K562 (cell line): ENCODE data around the gene PTH2. TPM values are rescaled to one million over a fixed set of nuclear protein-coding genes. Genes with fewer than 3 reads are reported as not detected.

Source experiments
- DACH1 ChIP-seq: fragments of 450-650 bp; IDR thresholded peaks from 2 replicates; pipeline ENCODE4 v1.6.1; 2018; ENCODE audit not compliant: partially characterized antibody
- EP300 ChIP-seq: IDR thresholded peaks from 2 replicates; pipeline ENCODE4 v1.6.1; 2012; ENCODE audit warnings: low read length, improper control_type of control experiment
- ESRRB ChIP-seq: fragments of 250-450 bp; sonication (Bioruptor Pico); IDR thresholded peaks from 2 replicates; pipeline ENCODE4 v1.5.0; 2020; ENCODE audit warnings: mild to moderate bottlenecking, moderate library complexity, borderline replicate concordance
- FOXJ2 ChIP-seq: fragments of 200-800 bp; sonication (Bioruptor generic); IDR thresholded peaks from 2 replicates; pipeline ENCODE4 v1.6.1; 2016; ENCODE audit warnings: missing genetic modification characterization, missing compliant biosample characterization
- MIER1 ChIP-seq: fragments of 450-650 bp; IDR thresholded peaks from 2 replicates; pipeline ENCODE4 v1.6.1; 2016; ENCODE audit warnings: antibody characterized with exemption, mild to moderate bottlenecking, low read depth
- MTF1 ChIP-seq: fragments of 250-450 bp; sonication (Bioruptor Pico); IDR thresholded peaks from 2 replicates; pipeline ENCODE4 v1.9.0; 2021; ENCODE audit warnings: moderate library complexity, mild to moderate bottlenecking, inconsistent platforms, borderline replicate concordance
- PHB2 ChIP-seq: fragments of 450-650 bp; IDR thresholded peaks from 2 replicates; pipeline ENCODE4 v1.6.1; 2017; ENCODE audit warnings: low read depth
- PHF20 ChIP-seq: fragments of 450-650 bp; IDR thresholded peaks from 2 replicates; pipeline ENCODE4 v1.6.1; 2018; ENCODE audit not compliant: partially characterized antibody
- POLR2B ChIP-seq: fragments of 450-650 bp; IDR thresholded peaks from 2 replicates; pipeline ENCODE4 v1.6.1; 2018; ENCODE audit warnings: low read depth; ENCODE audit not compliant: partially characterized antibody
- POLR3A ChIP-seq: IDR thresholded peaks from 2 replicates; pipeline ENCODE4 v1.6.1; 2011; ENCODE audit warnings: borderline replicate concordance, mild to moderate bottlenecking, moderate library complexity; ENCODE audit not compliant: insufficient read length, insufficient read depth; ENCODE audit errors: extremely low read depth
- RBM14 ChIP-seq: fragments of 200-400 bp; formaldehyde crosslinking; IDR thresholded peaks from 2 replicates; pipeline ENCODE4 v1.6.1; 2018; ENCODE audit warnings: low read depth, mild to moderate bottlenecking, low read length, moderate library complexity, borderline replicate concordance; ENCODE audit not compliant: insufficient read depth
- SETDB1 ChIP-seq: IDR thresholded peaks from one replicate; pipeline ENCODE4 v1.6.1; 2012; ENCODE audit warnings: low read length, control low read depth, inconsistent platforms
- TAL1 ChIP-seq: fragments of 450-650 bp; IDR thresholded peaks from 2 replicates; pipeline ENCODE4 v1.6.1; 2016; ENCODE audit warnings: mild to moderate bottlenecking
- XRCC5 ChIP-seq: fragments of 200-400 bp; formaldehyde crosslinking; IDR thresholded peaks from 2 replicates; pipeline ENCODE4 v1.6.1; 2017; ENCODE audit warnings: low read depth, mild to moderate bottlenecking, low read length
- ZBTB7A ChIP-seq: IDR thresholded peaks from 2 replicates; pipeline ENCODE4 v1.6.1; 2011; ENCODE audit warnings: low read depth, mild to moderate bottlenecking, low read length, moderate library complexity, borderline replicate concordance; ENCODE audit not compliant: control insufficient read depth
- ZKSCAN3 ChIP-seq: fragments of 250-450 bp; sonication (Bioruptor Pico); IDR thresholded peaks from 2 replicates; pipeline ENCODE4 v1.4.0; 2020
- ZNF3 ChIP-seq: fragments of 250-450 bp; sonication (Bioruptor Pico); IDR thresholded peaks from 2 replicates; pipeline ENCODE4 v1.5.0; 2021; ENCODE audit warnings: mild to moderate bottlenecking, moderate library complexity
- polyA plus RNA-seq, 8 experiments: library from polyadenylated mRNA; depleted of rRNA in 4 of 8; stranded (reverse) in 5 of 8; unstranded in 3 of 8; fragments of >200 nt; fragmentation: Nextera tagmentation in 2 of 8; fragmentation: Illumina TruSeq in 1 of 8; extraction: Ambion mirVana in 2 of 8; extraction: Trizol in 1 of 8; gene quantifications; 2 replicates each; pipeline versions ENCODE4 v1.2.1 to v1.2.3, GENCODE V29; 2011 to 2014; ENCODE audit warnings: inconsistent platforms in 1 of 8, missing spikeins in 1 of 8
- total RNA-seq, 7 experiments: library from RNA; depleted of rRNA in 6 of 7; stranded (reverse); fragments of >200 nt in 6 of 7; fragmentation: Illumina TruSeq in 2 of 7; extraction: Trizol in 2 of 7; gene quantifications; 2 replicates each; pipeline versions ENCODE4 v1.2.1 to v1.2.3, GENCODE V29; 2011 to 2021; ENCODE audit warnings: low replicate concordance in 1 of 7
- TF ChIP-seq, protein P1 (sequence below): fragments of 450-650 bp; formaldehyde crosslinking; IDR thresholded peaks from 2 replicates; pipeline ENCODE4 v1.4.0; 2020; ENCODE audit warnings: mild to moderate bottlenecking, moderate library complexity
- TF ChIP-seq, protein P2 (sequence below): fragments of 250-450 bp; sonication (Bioruptor Pico); IDR thresholded peaks from 2 replicates; pipeline ENCODE4 v1.8.0; 2021; ENCODE audit warnings: moderate library complexity, mild to moderate bottlenecking, inconsistent platforms
- TF ChIP-seq, protein P3 (sequence below): IDR thresholded peaks from 3 replicates; pipeline ENCODE4 v1.6.1; 2011; ENCODE audit warnings: borderline replicate concordance, mild to moderate bottlenecking, moderate library complexity; ENCODE audit not compliant: insufficient read length; ENCODE audit errors: extremely low read depth
- TF ChIP-seq, protein P4 (sequence below): sonication (generic); formaldehyde crosslinking; IDR thresholded peaks from 2 replicates; pipeline ENCODE4 v1.9.0; 2022; ENCODE audit warnings: mild to moderate bottlenecking, missing genetic modification reagents
- TF ChIP-seq, protein P5 (sequence below), 2 experiments: fragments of 450-650 bp; IDR thresholded peaks; 2 replicates each; pipeline ENCODE4 v1.6.1; 2016

The PTH2 gene
- total and polyA plus RNA-seq, 9 of the 15 experiments (the other 6 are each of a cell fraction or from before 2014, with no cell fraction given): 1.3 TPM; not detected in 8

DNA sequence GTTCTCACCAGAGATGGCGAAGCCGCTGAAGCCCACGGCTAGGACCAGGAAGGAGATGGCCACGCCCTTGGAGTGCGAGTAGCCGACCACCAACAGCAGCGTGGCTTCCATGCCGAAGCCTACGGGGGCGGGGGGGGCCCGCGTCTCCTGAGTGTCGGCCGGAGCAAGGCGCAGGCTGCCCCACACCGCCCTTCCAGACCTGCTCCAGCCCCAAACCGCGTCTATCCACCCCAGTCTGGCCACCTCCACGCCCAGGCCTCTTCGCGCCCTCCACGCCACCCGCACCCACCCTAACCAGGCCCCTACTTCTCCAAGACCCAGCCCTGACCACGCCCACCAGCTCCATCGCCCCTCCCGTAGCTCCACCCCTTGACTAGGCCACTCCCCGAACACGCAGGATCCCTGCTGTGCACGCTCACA, 8.1 kb upstream of the PTH2 start (continued):
- no peak for TF ChIP-seq ESRRB (CRISPR knock-in tag)
- no peak for TF ChIP-seq EP300
- TF ChIP-seq, protein P1, sequence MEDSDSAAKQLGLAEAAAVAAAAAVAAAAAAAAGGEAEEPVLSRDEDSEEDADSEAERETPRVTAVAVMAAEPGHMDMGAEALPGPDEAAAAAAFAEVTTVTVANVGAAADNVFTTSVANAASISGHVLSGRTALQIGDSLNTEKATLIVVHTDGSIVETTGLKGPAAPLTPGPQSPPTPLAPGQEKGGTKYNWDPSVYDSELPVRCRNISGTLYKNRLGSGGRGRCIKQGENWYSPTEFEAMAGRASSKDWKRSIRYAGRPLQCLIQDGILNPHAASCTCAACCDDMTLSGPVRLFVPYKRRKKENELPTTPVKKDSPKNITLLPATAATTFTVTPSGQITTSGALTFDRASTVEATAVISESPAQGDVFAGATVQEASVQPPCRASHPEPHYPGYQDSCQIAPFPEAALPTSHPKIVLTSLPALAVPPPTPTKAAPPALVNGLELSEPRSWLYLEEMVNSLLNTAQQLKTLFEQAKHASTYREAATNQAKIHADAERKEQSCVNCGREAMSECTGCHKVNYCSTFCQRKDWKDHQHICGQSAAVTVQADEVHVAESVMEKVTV (CRISPR knock-in tag): no peak
- TF ChIP-seq FOXJ2 (tag): no peak
- TF ChIP-seq ZKSCAN3 (CRISPR knock-in tag): no peak
- TF ChIP-seq, protein P2, sequence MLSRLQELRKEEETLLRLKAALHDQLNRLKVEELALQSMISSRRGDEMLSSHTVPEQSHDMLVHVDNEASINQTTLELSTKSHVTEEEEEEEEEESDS (CRISPR knock-in tag): no peak
- TF ChIP-seq RBM14: no peak
- no peak for TF ChIP-seq ZNF3 (CRISPR knock-in tag)
- TF ChIP-seq MTF1 (CRISPR knock-in tag): no peak
- TF ChIP-seq POLR2B: peak; percentile 63
- no peak for TF ChIP-seq XRCC5
- TF ChIP-seq DACH1: no peak
- TF ChIP-seq MIER1: no peak
- no peak for TF ChIP-seq PHB2
- TF ChIP-seq, protein P3, sequence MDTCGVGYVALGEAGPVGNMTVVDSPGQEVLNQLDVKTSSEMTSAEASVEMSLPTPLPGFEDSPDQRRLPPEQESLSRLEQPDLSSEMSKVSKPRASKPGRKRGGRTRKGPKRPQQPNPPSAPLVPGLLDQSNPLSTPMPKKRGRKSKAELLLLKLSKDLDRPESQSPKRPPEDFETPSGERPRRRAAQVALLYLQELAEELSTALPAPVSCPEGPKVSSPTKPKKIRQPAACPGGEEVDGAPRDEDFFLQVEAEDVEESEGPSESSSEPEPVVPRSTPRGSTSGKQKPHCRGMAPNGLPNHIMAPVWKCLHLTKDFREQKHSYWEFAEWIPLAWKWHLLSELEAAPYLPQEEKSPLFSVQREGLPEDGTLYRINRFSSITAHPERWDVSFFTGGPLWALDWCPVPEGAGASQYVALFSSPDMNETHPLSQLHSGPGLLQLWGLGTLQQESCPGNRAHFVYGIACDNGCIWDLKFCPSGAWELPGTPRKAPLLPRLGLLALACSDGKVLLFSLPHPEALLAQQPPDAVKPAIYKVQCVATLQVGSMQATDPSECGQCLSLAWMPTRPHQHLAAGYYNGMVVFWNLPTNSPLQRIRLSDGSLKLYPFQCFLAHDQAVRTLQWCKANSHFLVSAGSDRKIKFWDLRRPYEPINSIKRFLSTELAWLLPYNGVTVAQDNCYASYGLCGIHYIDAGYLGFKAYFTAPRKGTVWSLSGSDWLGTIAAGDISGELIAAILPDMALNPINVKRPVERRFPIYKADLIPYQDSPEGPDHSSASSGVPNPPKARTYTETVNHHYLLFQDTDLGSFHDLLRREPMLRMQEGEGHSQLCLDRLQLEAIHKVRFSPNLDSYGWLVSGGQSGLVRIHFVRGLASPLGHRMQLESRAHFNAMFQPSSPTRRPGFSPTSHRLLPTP: no peak
- TF ChIP-seq PHF20: no peak
- TF ChIP-seq SETDB1: no peak
- TF ChIP-seq, protein P4, sequence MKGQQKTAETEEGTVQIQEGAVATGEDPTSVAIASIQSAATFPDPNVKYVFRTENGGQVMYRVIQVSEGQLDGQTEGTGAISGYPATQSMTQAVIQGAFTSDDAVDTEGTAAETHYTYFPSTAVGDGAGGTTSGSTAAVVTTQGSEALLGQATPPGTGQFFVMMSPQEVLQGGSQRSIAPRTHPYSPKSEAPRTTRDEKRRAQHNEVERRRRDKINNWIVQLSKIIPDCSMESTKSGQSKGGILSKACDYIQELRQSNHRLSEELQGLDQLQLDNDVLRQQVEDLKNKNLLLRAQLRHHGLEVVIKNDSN (CRISPR knock-in tag): no peak
- TF ChIP-seq TAL1: no peak
- TF ChIP-seq, protein P5, sequence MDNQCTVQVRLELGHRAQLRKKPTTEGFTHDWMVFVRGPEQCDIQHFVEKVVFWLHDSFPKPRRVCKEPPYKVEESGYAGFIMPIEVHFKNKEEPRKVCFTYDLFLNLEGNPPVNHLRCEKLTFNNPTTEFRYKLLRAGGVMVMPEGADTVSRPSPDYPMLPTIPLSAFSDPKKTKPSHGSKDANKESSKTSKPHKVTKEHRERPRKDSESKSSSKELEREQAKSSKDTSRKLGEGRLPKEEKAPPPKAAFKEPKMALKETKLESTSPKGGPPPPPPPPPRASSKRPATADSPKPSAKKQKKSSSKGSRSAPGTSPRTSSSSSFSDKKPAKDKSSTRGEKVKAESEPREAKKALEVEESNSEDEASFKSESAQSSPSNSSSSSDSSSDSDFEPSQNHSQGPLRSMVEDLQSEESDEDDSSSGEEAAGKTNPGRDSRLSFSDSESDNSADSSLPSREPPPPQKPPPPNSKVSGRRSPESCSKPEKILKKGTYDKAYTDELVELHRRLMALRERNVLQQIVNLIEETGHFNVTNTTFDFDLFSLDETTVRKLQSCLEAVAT (IDR thresholded peaks at IDR 0.05): peak in 1 of 2 experiments; percentile 50; a peak in 1 of 4 replicates
- TF ChIP-seq ZBTB7A: peak; percentile 52; the same call in 1 of the 2 replicates
- TF ChIP-seq POLR3A: no peak
